Measurements from ENCODE around the gene GHRH. TPM values are rescaled to one million over a fixed set of nuclear protein-coding genes. Genes with fewer than 3 reads are reported as not detected.
A peak's percentile ranks its signal among the peaks of the same experiment; 100 is the strongest.

The GHRH gene
- total RNA-seq, 1 donor from 2014 or later: not detected

GRCh38 chr20:37233548-37234253, 27.9 kb downstream of the GHRH start:
- intact Hi-C loops (cut with DNase I): no loop called here

GRCh38 chr20:37231947-37232630, 29.5 kb downstream of the GHRH start:
- Histone ChIP-seq H3K4me1 (peaks cover 18% of the 10 kb centered on the region), H3K27ac (no peak overlapping the region), H3K36me3 (peaks cover 0 to 95% of the 10 kb centered on the region in 2 donors), H3K9me3 (no peaks in the 10 kb centered on the region), H3K4me3 (no peak overlapping the region), H3K27me3 (no peaks in the 10 kb centered on the region)
- intact Hi-C loops (cut with DNase I): no loop called here
- TF ChIP-seq CTCF (IDR thresholded peaks at IDR 0.05) (no peak), POLR2AphosphoS5 (IDR thresholded peaks at IDR 0.05; ENCODE audit: insufficient read depth in 1 of 2, low read depth in 1 of 2) (no peak), POLR2A (IDR thresholded peaks at IDR 0.05) (no peak)
- DNase-seq (ENCODE audit: extremely low spot score in 2 of 2): no peak

More at GRCh38 chr20:37233548-37234253, 27.9 kb downstream of the GHRH start:
- H3K4me1 ChIP-seq: peaks cover 10% of the 10 kb centered on the region
- H3K9me3 ChIP-seq: no peaks in the 10 kb centered on the region
- no peak for DNase-seq (ENCODE audit: extremely low spot score in 2 of 2)
- TF ChIP-seq POLR2AphosphoS5 (IDR thresholded peaks at IDR 0.05; ENCODE audit: insufficient read depth in 1 of 2, low read depth in 1 of 2) (no peak), POLR2A (IDR thresholded peaks at IDR 0.05) (no peak), CTCF (IDR thresholded peaks at IDR 0.05) (no peak)
- H3K4me3 ChIP-seq: no peak overlapping the region
- no peak overlapping the region for H3K27ac ChIP-seq
- H3K36me3 ChIP-seq: peaks cover 0 to 92% of the 10 kb centered on the region in 2 donors
- no peaks in the 10 kb centered on the region for H3K27me3 ChIP-seq

- intact Hi-C loops (cut with DNase I): no loop called here
- Histone ChIP-seq H3K9me3 (no peaks in the 10 kb centered on the region), H3K27ac (no peak overlapping the region), H3K27me3 (no peaks in the 10 kb centered on the region), H3K4me3 (no peak overlapping the region), H3K4me1 (peaks cover 30% of the 10 kb centered on the region), H3K36me3 (peaks cover 0 to 98% of the 10 kb centered on the region in 2 donors)
- no peak for DNase-seq (ENCODE audit: extremely low spot score in 2 of 2)
- TF ChIP-seq CTCF (IDR thresholded peaks at IDR 0.05) (no peak), POLR2AphosphoS5 (IDR thresholded peaks at IDR 0.05; ENCODE audit: insufficient read depth in 1 of 2, low read depth in 1 of 2) (no peak), POLR2A (IDR thresholded peaks at IDR 0.05) (no peak)
These were observed 31.4 kb downstream of the GHRH start for GRCh38 chr20:37230200-37230599.

- H3K27me3 ChIP-seq: no peaks in the 10 kb centered on the region
- no peak overlapping the region for H3K27ac ChIP-seq
- DNase-seq (ENCODE audit: extremely low spot score in 2 of 2): no peak
- peaks cover 30% of the 10 kb centered on the region for H3K4me1 ChIP-seq
- TF ChIP-seq CTCF (IDR thresholded peaks at IDR 0.05): no peak
- TF ChIP-seq POLR2A (IDR thresholded peaks at IDR 0.05): no peak
- no peak for TF ChIP-seq POLR2AphosphoS5 (IDR thresholded peaks at IDR 0.05; ENCODE audit: insufficient read depth in 1 of 2, low read depth in 1 of 2)
- intact Hi-C loops (cut with DNase I): no loop called here
- H3K4me3 ChIP-seq: no peak overlapping the region
- no peaks in the 10 kb centered on the region for H3K9me3 ChIP-seq
- peaks cover 0 to 98% of the 10 kb centered on the region in 2 donors for H3K36me3 ChIP-seq
These were observed 32.3 kb downstream of the GHRH start for GRCh38 chr20:37229357-37229756.

GRCh38 chr20:37228656-37229055, 33.0 kb downstream of the GHRH start:
- H3K36me3 ChIP-seq: peaks cover 0 to 98% of the 10 kb centered on the region in 2 donors
- intact Hi-C loops (cut with DNase I): no loop called here
- peaks cover 30% of the 10 kb centered on the region for H3K4me1 ChIP-seq
- TF ChIP-seq POLR2A (IDR thresholded peaks at IDR 0.05) (no peak), POLR2AphosphoS5 (IDR thresholded peaks at IDR 0.05; ENCODE audit: insufficient read depth in 1 of 2, low read depth in 1 of 2) (no peak), CTCF (IDR thresholded peaks at IDR 0.05) (no peak)
- H3K9me3 ChIP-seq: no peaks in the 10 kb centered on the region
- H3K4me3 ChIP-seq: no peak overlapping the region
- DNase-seq (ENCODE audit: extremely low spot score in 2 of 2): no peak
- no peaks in the 10 kb centered on the region for H3K27me3 ChIP-seq
- H3K27ac ChIP-seq: peak overlapping the region; percentile 40

Measured in vagina (tissue), 2 donors.